ENCODE results near the gene SPRY1. TPM values are rescaled to one million over a fixed set of nuclear protein-coding genes. Genes with fewer than 3 reads are reported as not detected.
A peak's percentile ranks its signal among the peaks of the same experiment; 100 is the strongest.

The SPRY1 gene
- total and polyA plus RNA-seq, 2 of the 8 experiments (the other 6 are each of a cell fraction or from before 2014, with no cell fraction given): 11.7 to 56.2 TPM

DNA sequence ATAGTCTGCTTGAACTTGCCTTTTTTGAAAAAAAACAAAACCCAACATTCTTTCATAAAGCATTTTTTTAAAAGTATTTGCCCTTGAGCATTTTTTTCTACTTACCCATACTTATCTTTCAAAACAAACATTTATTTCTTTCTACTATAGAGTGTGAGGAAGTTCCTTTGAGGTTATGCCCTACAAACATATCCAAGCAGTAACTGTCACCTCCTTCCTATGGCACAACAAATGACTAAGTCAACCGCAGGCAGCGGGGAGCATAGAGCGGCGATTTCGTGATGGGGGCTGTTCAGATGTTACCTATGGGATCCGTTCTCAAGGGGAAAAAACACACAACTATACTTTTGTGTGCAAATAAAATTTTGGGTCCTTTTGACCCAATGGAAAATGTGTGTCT, 19.4 kb downstream of the SPRY1 start:
- H3K9me3 ChIP-seq (ENCODE audit: insufficient read depth in 2 of 2, low read depth in 1 of 2, low read length in 1 of 2): no peaks in the 10 kb centered on the region
- H2BK20ac ChIP-seq (ENCODE audit: low read length): peak overlapping the region; percentile 2; the same call in 1 of the 2 replicates
- 0 out of 2 replicates have a peak overlapping the region, but pooled peaks have one; percentile 25 for H2AK5ac ChIP-seq (ENCODE audit: low read depth, low read length)
- peak overlapping the region; percentile 24 for H2BK120ac ChIP-seq (replicated peaks; ENCODE audit: low read depth, low read length)
- ChIA-PET POLR2A (ENCODE audit: partially characterized antibody) (no interaction called here), CTCF (ENCODE audit: partially characterized antibody) (no interaction called here)
- H3K56ac ChIP-seq (replicated peaks; ENCODE audit: insufficient read length, low read depth, low read length): no peak overlapping the region
- DNase-seq (ENCODE audit: low read depth in 1 of 2, low spot score in 2 of 2): no peak
- no peak overlapping the region for H2BK15ac ChIP-seq (ENCODE audit: low read length)
- no peak overlapping the region for H3K9ac ChIP-seq (replicated peaks in 1 of 4; ENCODE audit: extremely low read depth in 1 of 4, low read depth in 3 of 4, low read length in 3 of 4)
- H4K91ac ChIP-seq (replicated peaks; ENCODE audit: insufficient read length, low read length): no peak overlapping the region
- no peak overlapping the region for H2AFZ ChIP-seq (ENCODE audit: low read length)
- H3K79me2 ChIP-seq (ENCODE audit: control insufficient read depth in 1 of 2, insufficient read depth in 2 of 2, low read length in 2 of 2): no peaks in the 10 kb centered on the region
- H3K27me3 ChIP-seq (replicated peaks in 1 of 4; ENCODE audit: control insufficient read depth in 3 of 4, extremely low read depth in 1 of 4, insufficient read depth in 3 of 4, low read length in 3 of 4): no peaks in the 10 kb centered on the region
- H3K79me1 ChIP-seq (ENCODE audit: low read depth, low read length): no peaks in the 10 kb centered on the region
- H3K36me3 ChIP-seq (ENCODE audit: control insufficient read depth in 2 of 4, insufficient read depth in 4 of 4, low read length in 3 of 4): no peaks in the 10 kb centered on the region
- H3K14ac ChIP-seq (ENCODE audit: insufficient read length): no peak overlapping the region
- H3K23ac ChIP-seq (ENCODE audit: insufficient read length): no peak overlapping the region
- no peak overlapping the region for H3K27ac ChIP-seq (ENCODE audit: low read depth, low read length)
- no peaks in the 10 kb centered on the region for H3K23me2 ChIP-seq (ENCODE audit: low read depth, low read length)
- H3K4me3 ChIP-seq (ENCODE audit: extremely low read depth in 1 of 4, insufficient read depth in 2 of 4, low read depth in 3 of 4, low read length in 4 of 4): no peak overlapping the region
- H2BK5ac ChIP-seq (ENCODE audit: low read depth, low read length): 0 out of 2 replicates have a peak overlapping the region, but pooled peaks have one; percentile 89
- H4K20me1 ChIP-seq (replicated peaks in 1 of 2; ENCODE audit: control insufficient read depth in 1 of 2, insufficient read depth in 2 of 2, low read length in 2 of 2): no peaks in the 10 kb centered on the region
- no peak overlapping the region for H4K8ac ChIP-seq (ENCODE audit: extremely low read depth, insufficient read depth, low read length)
- no peak overlapping the region; the same call in 1 of the 2 replicates for H2BK12ac ChIP-seq (ENCODE audit: low read depth, low read length)
- WGBS, 2 experiments (ENCODE audit: extremely low coverage in 1 of 2, insufficient coverage in 1 of 2, insufficient read length in 1 of 2, insufficient replicate concordance in 2 of 2, low coverage in 1 of 2, low lambda C conversion rate in 2 of 2, missing lambda C conversion rate in 1 of 2): 78% methylated on average over 6 of the region's 6 CpGs; no CpG with 5 or more reads in 1 of the 2 experiments
- peaks cover 4 to 26% (median 13%) of the 10 kb centered on the region in 4 experiments for H3K4me1 ChIP-seq (replicated peaks in 1 of 4; ENCODE audit: control insufficient read depth in 3 of 4, insufficient read depth in 4 of 4, low read length in 3 of 4)
- H4K5ac ChIP-seq (ENCODE audit: insufficient read length, low read depth, low read length): no peak overlapping the region
- H3K4ac ChIP-seq (replicated peaks; ENCODE audit: insufficient read length, low read depth, low read length): no peak overlapping the region
- no peak for FAIRE-seq
- H3K18ac ChIP-seq (ENCODE audit: extremely low read depth, low read length): no peak overlapping the region
- TF ChIP-seq GTF2F1 (IDR thresholded peaks at IDR 0.05; ENCODE audit: borderline replicate concordance, low read depth, low read length): no peak
- no peak for TF ChIP-seq SP4 (IDR thresholded peaks at IDR 0.05; ENCODE audit: low read length)
- TF ChIP-seq, protein P1, sequence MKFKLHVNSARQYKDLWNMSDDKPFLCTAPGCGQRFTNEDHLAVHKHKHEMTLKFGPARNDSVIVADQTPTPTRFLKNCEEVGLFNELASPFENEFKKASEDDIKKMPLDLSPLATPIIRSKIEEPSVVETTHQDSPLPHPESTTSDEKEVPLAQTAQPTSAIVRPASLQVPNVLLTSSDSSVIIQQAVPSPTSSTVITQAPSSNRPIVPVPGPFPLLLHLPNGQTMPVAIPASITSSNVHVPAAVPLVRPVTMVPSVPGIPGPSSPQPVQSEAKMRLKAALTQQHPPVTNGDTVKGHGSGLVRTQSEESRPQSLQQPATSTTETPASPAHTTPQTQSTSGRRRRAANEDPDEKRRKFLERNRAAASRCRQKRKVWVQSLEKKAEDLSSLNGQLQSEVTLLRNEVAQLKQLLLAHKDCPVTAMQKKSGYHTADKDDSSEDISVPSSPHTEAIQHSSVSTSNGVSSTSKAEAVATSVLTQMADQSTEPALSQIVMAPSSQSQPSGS (IDR thresholded peaks at IDR 0.05; ENCODE audit: low read length): no peak
- TF ChIP-seq POLR2AphosphoS5 (IDR thresholded peaks at IDR 0.05; ENCODE audit: low read depth, low read length): no peak
- TF ChIP-seq ZNF274 (IDR thresholded peaks at IDR 0.05; ENCODE audit: borderline replicate concordance, extremely low read depth, low read length): no peak
- TF ChIP-seq CBX8 (IDR thresholded peaks at IDR 0.05; ENCODE audit: borderline replicate concordance, low read depth, low read length): no peak
- no peak for TF ChIP-seq BRCA1 (IDR thresholded peaks at IDR 0.05; ENCODE audit: low read depth, low read length)
- TF ChIP-seq MAFK (IDR thresholded peaks at IDR 0.05; ENCODE audit: low read depth, low read length): no peak
- TF ChIP-seq EZH2 (IDR thresholded peaks at IDR 0.05; ENCODE audit: low read depth, low read length, severe bottlenecking): no peak
- TF ChIP-seq SIRT6 (IDR thresholded peaks at IDR 0.05; ENCODE audit: low read length): no peak
- TF ChIP-seq, protein P2, sequence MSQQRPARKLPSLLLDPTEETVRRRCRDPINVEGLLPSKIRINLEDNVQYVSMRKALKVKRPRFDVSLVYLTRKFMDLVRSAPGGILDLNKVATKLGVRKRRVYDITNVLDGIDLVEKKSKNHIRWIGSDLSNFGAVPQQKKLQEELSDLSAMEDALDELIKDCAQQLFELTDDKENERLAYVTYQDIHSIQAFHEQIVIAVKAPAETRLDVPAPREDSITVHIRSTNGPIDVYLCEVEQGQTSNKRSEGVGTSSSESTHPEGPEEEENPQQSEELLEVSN (IDR thresholded peaks at IDR 0.05): no peak
- TF ChIP-seq BCL11A (IDR thresholded peaks at IDR 0.05; ENCODE audit: low read depth in 2 of 2, low read length in 2 of 2): no peak
- no peak overlapping the region for H3K4me2 ChIP-seq (ENCODE audit: insufficient read depth in 1 of 2, low read depth in 2 of 2, low read length in 2 of 2)
